OCI-LY1 (cell line): ENCODE data around the gene SMYD3.

Experiments used
- H2AFZ ChIP-seq: fragments of 200-600 bp; sonication (generic), shearing (Covaris generic); 2 replicates; pipeline ENCODE4 v1.6.0; 2014; ENCODE audit warnings: antibody characterized with exemption, mild to moderate bottlenecking, low read length
- H3F3A ChIP-seq: fragments of 200-600 bp; sonication (generic), shearing (Covaris generic); 2 replicates; pipeline ENCODE4 v1.6.0; 2014; ENCODE audit warnings: mild to moderate bottlenecking, antibody characterized with exemption, low read length, moderate library complexity; ENCODE audit not compliant: insufficient read depth
- H3K27ac ChIP-seq: fragments of 200-600 bp; sonication (generic); 2 replicates; pipeline ENCODE4 v1.5.1; 2014; ENCODE audit warnings: low read length, mixed run types, mild to moderate bottlenecking, low read depth; ENCODE audit not compliant: poor library complexity, severe bottlenecking
- H3K27me3 ChIP-seq: fragments of 200-600 bp; sonication (generic); 2 replicates; pipeline ENCODE4 v1.6.0; 2014; ENCODE audit warnings: antibody characterized with exemption, mild to moderate bottlenecking, low read length, moderate library complexity; ENCODE audit not compliant: insufficient read depth
- H3K36me3 ChIP-seq: fragments of 200-600 bp; sonication (generic); 2 replicates; pipeline ENCODE4 v1.6.1; 2014; ENCODE audit warnings: mild to moderate bottlenecking, antibody characterized with exemption, low read length, moderate library complexity, mixed read lengths; ENCODE audit not compliant: insufficient read depth
- H3K4me1 ChIP-seq: fragments of 200-600 bp; sonication (generic); 2 replicates; pipeline ENCODE4 v1.5.1; 2014; ENCODE audit warnings: mild to moderate bottlenecking, low read length, moderate library complexity; ENCODE audit not compliant: insufficient read depth, severe bottlenecking
- H3K4me2 ChIP-seq: fragments of 200-600 bp; sonication (generic), shearing (Covaris generic); 2 replicates; pipeline ENCODE4 v1.6.1; 2014; ENCODE audit warnings: low read length
- H3K4me3 ChIP-seq: fragments of 200-600 bp; sonication (generic); 2 replicates; pipeline ENCODE4 v1.5.1; 2014; ENCODE audit warnings: low read length, low read depth, mild to moderate bottlenecking, mixed read lengths; ENCODE audit not compliant: poor library complexity, severe bottlenecking
- H3K79me2 ChIP-seq: fragments of 200-600 bp; shearing (Covaris generic); 2 replicates; pipeline ENCODE4 v1.6.1; 2016; ENCODE audit warnings: mixed run types, low read length, mixed read lengths; ENCODE audit not compliant: insufficient read depth
- H3K9ac ChIP-seq: fragments of 200-600 bp; sonication (generic), shearing (Covaris generic); 2 replicates; pipeline ENCODE4 v1.6.1; 2014; ENCODE audit warnings: mild to moderate bottlenecking, low read length, mixed read lengths
- H3K9me2 ChIP-seq: fragments of 200-600 bp; sonication (generic), shearing (Covaris generic); 2 replicates; pipeline ENCODE4 v1.6.1; 2014; ENCODE audit warnings: low read depth, mild to moderate bottlenecking, low read length, mixed read lengths
- H3K9me3 ChIP-seq: fragments of 200-600 bp; shearing (Covaris generic); 2 replicates; pipeline ENCODE4 v1.6.1; 2014; ENCODE audit warnings: low read length, mixed read lengths
- H4K20me1 ChIP-seq: fragments of 200-600 bp; sonication (generic), shearing (Covaris generic); 2 replicates; pipeline ENCODE4 v1.6.0; 2016; ENCODE audit warnings: mild to moderate bottlenecking, low read length; ENCODE audit not compliant: insufficient read depth
- CTCF ChIP-seq: fragments of 200-600 bp; sonication (generic), shearing (Covaris generic); IDR thresholded peaks from 2 replicates; pipeline ENCODE4 v1.5.1; 2017; ENCODE audit warnings: mild to moderate bottlenecking, antibody characterized with exemption, low read length, moderate library complexity, mixed read lengths
- EZH2 ChIP-seq: fragments of 200-600 bp; sonication (generic), shearing (Covaris generic); IDR thresholded peaks from 2 replicates; pipeline ENCODE4 v1.8.0; 2017; ENCODE audit warnings: borderline replicate concordance, mixed run types, mild to moderate bottlenecking, antibody characterized with exemption, low read length, moderate library complexity, mixed read lengths

The SMYD3 gene

GRCh38 chr1:246416261-246416660 is 90.8 kb downstream of the SMYD3 start:
- H3K27me3 ChIP-seq = no peaks in the 10 kb centered on the region

GRCh38 chr1:246415028-246415427 is 92.1 kb downstream of the SMYD3 start:
- H3K27me3 ChIP-seq = no peaks in the 10 kb centered on the region
- H3K4me3 ChIP-seq = no peak overlapping the region
- H3K4me2 ChIP-seq = no peak overlapping the region
- H3K79me2 ChIP-seq = no peaks in the 10 kb centered on the region
- H3K9ac ChIP-seq = no peak overlapping the region
- TF ChIP-seq EZH2 (no peak), CTCF (no peak)
- no peak overlapping the region for H2AFZ ChIP-seq
- no peaks in the 10 kb centered on the region for H3K9me3 ChIP-seq
- no peak overlapping the region for H3K27ac ChIP-seq
- H4K20me1 ChIP-seq = no peaks in the 10 kb centered on the region
- no peaks in the 10 kb centered on the region for H3K9me2 ChIP-seq
- no peaks in the 10 kb centered on the region for H3F3A ChIP-seq
- H3K36me3 ChIP-seq = peaks cover 16% of the 10 kb centered on the region
- no peaks in the 10 kb centered on the region for H3K4me1 ChIP-seq

More at GRCh38 chr1:246416261-246416660, 90.8 kb downstream of the SMYD3 start:
- Histone ChIP-seq H3K27ac (no peak overlapping the region), H3K4me1 (no peaks in the 10 kb centered on the region), H3K9me2 (no peaks in the 10 kb centered on the region), H3K79me2 (no peaks in the 10 kb centered on the region), H3K4me2 (no peak overlapping the region), H3K9ac (no peak overlapping the region), H3F3A (no peaks in the 10 kb centered on the region), H3K4me3 (no peak overlapping the region), H3K9me3 (no peaks in the 10 kb centered on the region), H2AFZ (no peak overlapping the region), H3K36me3 (peaks cover 16% of the 10 kb centered on the region), H4K20me1 (no peaks in the 10 kb centered on the region)
- TF ChIP-seq CTCF (no peak), EZH2 (no peak)

GRCh38 chr1:246413430-246413829 is 93.6 kb downstream of the SMYD3 start:
- peaks cover 9% of the 10 kb centered on the region for H3K36me3 ChIP-seq
- no peaks in the 10 kb centered on the region for H3K4me1 ChIP-seq
- H3K9ac ChIP-seq = no peak overlapping the region
- no peaks in the 10 kb centered on the region for H4K20me1 ChIP-seq
- TF ChIP-seq EZH2 (no peak), CTCF (no peak)
- no peaks in the 10 kb centered on the region for H3K27me3 ChIP-seq
- no peaks in the 10 kb centered on the region for H3K79me2 ChIP-seq
- H3K9me3 ChIP-seq = no peaks in the 10 kb centered on the region
- H3K4me2 ChIP-seq = no peak overlapping the region
- H3K9me2 ChIP-seq = no peaks in the 10 kb centered on the region
- no peak overlapping the region for H2AFZ ChIP-seq
- no peak overlapping the region for H3K27ac ChIP-seq
- no peak overlapping the region for H3K4me3 ChIP-seq
- no peaks in the 10 kb centered on the region for H3F3A ChIP-seq
